C4-2B (cell line): Measurements from ENCODE around the gene LDLR.

Experiments used
- H3K27ac ChIP-seq: fragments of 450-650 bp; 2 replicates; pipeline ENCODE4 v1.5.1; 2017
- ZFX ChIP-seq: fragments of 450-650 bp; IDR thresholded peaks from 2 replicates; pipeline ENCODE4 v1.6.1; 2017
- TF ChIP-seq, protein P1 (sequence below): fragments of 450-650 bp; conservative IDR thresholded peaks from 2 replicates; pipeline ENCODE4 v1.5.1; 2017; ENCODE audit warnings: mild to moderate bottlenecking

LDLR gene

GRCh38 chr19:11140896-11141295 lies 51.6 kb downstream of the LDLR start:
- no peak overlapping the region; the same call in 1 of the 2 replicates for H3K27ac ChIP-seq

GRCh38 chr19:11141937-11142527 lies 52.8 kb downstream of the LDLR start:
- H3K27ac ChIP-seq: no peak overlapping the region
- TF ChIP-seq, protein P1, sequence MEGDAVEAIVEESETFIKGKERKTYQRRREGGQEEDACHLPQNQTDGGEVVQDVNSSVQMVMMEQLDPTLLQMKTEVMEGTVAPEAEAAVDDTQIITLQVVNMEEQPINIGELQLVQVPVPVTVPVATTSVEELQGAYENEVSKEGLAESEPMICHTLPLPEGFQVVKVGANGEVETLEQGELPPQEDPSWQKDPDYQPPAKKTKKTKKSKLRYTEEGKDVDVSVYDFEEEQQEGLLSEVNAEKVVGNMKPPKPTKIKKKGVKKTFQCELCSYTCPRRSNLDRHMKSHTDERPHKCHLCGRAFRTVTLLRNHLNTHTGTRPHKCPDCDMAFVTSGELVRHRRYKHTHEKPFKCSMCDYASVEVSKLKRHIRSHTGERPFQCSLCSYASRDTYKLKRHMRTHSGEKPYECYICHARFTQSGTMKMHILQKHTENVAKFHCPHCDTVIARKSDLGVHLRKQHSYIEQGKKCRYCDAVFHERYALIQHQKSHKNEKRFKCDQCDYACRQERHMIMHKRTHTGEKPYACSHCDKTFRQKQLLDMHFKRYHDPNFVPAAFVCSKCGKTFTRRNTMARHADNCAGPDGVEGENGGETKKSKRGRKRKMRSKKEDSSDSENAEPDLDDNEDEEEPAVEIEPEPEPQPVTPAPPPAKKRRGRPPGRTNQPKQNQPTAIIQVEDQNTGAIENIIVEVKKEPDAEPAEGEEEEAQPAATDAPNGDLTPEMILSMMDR: no peak
- TF ChIP-seq ZFX: no peak

More at GRCh38 chr19:11140896-11141295, 51.6 kb downstream of the LDLR start:
- TF ChIP-seq, protein P1: no peak
- no peak for TF ChIP-seq ZFX

DNA sequence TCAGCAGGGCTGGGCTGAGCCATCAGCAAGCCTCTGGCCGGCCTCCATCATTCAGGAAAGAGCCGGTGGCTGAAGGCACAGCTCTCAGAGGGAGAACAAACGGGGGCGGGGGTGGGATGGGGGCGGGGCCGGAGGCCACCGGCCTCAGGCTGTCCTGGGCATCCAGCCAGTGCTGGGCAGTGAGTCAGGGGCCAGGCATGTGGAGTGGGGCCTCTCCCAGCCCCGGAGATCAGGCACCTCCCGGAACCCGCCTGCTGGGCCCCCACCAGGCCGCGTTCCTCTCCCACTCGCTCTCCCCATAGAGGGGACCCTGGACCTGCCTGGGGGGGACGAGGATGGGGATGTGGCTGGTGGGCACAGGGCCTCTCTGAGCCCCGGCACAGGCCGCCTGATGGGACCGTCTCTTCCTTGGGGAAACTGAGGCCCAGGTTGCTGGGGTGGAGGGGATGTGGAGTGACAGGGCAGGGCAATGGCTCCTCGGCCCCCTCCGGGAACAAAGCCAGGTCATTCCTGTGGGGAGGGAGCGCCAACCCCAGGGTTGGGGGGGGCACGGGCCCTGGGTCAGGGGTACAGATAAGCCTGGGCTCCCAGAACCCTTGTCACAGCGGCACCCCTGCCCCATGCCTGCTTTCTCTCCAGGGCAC lies 53.4 kb downstream of the LDLR start:
- no peak overlapping the region for H3K27ac ChIP-seq

GRCh38 chr19:11145536-11145924 lies 56.3 kb downstream of the LDLR start:
- no peak for TF ChIP-seq ZFX
- TF ChIP-seq, protein P1: no peak
- no peak overlapping the region for H3K27ac ChIP-seq

More for the DNA sequence above, 53.4 kb downstream of the LDLR start:
- TF ChIP-seq, protein P1: no peak
- no peak for TF ChIP-seq ZFX

GRCh38 chr19:11148001-11148400 lies 58.7 kb downstream of the LDLR start:
- no peak overlapping the region for H3K27ac ChIP-seq
- no peak for TF ChIP-seq ZFX
- TF ChIP-seq, protein P1: no peak

DNA sequence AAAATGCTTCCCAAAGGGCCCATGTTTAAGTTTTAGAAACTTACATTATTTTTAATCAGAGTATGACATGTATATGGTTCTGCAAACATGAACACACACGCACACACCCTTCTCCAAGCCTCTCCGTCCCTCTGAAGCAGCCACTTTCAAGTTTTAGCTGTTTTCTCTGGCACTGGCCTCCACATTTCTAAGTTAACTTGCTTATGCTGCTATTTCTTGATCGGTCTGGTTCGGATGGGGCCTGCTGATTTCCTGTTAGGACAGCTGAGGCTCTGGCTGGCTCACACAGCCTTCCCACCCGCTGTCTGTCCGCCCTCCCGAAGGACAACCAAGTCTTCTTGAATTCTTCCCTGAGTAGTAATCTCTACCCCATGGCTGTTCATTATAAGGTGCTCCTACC lies 61.9 kb downstream of the LDLR start:
- H3K27ac ChIP-seq: no peak overlapping the region
- no peak for TF ChIP-seq ZFX

GRCh38 chr19:11152318-11153062 lies 63.2 kb downstream of the LDLR start:
- H3K27ac ChIP-seq: peak overlapping the region; percentile 91
- TF ChIP-seq, protein P1: no peak
- no peak for TF ChIP-seq ZFX
